Daoy (cell line): ENCODE results near the gene PAPPA2. TPM values are rescaled to one million over a fixed set of nuclear protein-coding genes. Genes with fewer than 3 reads are reported as not detected.

Experiments used
- DNase-seq: peaks from one replicate; pipeline ENCODE4 v3.0.0-alpha.2; 2015; ENCODE audit warnings: low read depth
- total RNA-seq: library from RNA; depleted of rRNA; stranded (reverse); fragments of >200 nt; shearing (Covaris generic); gene quantifications from 2 replicates; pipeline ENCODE4 v1.2.3, GENCODE V29; 2014

Gene PAPPA2
- total RNA-seq, 1 experiment from 2014 or later, result not detected

DNA sequence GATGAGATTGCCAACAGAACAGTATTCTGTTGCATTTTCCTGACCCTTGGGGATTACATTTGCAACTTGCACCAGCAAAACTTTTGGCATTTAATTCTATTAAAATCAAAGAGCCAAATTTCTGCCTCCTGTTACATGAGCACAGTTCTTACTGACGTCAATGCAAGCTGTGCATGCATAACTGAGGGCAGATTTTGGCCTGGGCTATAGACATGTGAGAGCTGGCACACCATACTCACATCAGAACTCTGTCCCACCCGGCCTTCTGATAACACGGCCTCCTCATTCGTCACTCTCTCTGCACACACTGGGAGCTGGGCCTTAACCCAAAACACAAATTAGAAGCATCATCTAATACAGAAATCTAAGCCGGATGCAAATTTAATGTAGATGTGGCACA lies 31.5 kb downstream of the PAPPA2 start:
- DNase-seq, result no peak

DNA sequence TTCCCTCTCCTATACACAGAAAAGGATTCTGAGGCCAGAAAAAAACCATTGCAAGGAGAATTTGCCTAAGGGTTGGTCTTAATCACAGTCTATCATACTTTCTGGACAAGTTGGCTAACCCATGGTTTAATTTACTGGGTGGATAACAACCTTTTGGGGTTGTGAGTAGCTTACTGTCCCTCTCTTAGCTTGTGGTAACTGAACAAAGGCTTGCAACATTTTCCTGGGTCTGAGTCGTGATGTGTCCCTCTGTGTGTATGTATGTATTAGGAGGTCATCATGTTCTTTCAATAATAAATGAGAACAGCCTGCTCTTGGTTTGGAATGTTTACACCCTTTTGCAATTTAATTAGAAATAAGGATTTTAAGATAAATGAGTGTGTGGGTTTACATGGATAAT lies 36.7 kb downstream of the PAPPA2 start:
- DNase-seq, result no peak

DNA sequence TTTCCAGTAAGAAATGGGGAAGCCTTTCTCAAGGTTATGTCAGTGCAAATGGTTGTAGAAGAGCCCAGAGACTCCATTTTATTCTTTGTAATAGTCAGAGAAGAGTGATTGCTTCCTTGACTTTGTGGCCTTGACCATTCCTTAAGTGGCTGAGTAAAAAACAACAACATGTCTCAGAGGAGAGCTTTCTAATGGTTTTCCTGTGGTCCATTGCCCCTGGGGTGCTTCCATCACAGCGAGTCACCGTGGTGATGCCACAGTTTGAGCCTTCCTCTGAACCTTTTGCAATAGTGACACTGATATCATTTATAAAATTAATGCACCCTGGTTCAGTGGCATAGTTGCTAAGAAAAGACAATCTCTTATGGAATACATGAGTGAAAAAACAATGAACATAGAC lies 38.6 kb downstream of the PAPPA2 start:
- no peak for DNase-seq

DNA sequence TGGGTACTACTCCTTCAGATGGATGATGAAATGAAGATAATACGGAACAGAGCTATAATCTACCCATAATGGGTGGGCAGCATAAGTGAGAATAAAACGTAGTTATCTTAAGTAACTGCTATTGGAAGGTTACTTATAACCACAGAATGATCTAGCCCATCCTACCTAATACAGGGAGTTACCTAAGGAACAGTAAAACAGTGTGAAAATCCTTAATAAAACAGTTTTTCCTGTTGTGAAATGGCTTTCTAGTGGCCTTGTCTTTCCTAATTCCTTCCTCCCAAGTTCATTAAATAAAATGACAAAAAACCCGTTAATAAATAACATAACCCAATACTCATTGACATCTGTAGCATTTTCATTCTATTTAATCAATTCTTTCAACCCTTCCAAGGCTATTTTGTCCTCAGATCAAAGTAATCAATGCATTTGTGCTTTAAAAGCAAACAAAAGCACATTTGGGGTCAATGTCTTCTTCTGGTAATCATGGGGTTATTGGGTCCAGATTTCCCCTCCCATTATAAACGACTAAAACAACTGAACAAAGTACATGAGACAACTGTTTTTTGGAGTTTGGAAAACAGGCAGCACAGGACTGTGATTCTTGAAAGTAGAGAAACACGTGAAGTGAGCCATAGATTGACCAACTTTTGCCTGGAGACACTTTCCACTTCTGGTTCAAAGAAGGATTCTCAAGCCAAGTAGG lies 42.0 kb downstream of the PAPPA2 start:
- DNase-seq, result no peak

DNA sequence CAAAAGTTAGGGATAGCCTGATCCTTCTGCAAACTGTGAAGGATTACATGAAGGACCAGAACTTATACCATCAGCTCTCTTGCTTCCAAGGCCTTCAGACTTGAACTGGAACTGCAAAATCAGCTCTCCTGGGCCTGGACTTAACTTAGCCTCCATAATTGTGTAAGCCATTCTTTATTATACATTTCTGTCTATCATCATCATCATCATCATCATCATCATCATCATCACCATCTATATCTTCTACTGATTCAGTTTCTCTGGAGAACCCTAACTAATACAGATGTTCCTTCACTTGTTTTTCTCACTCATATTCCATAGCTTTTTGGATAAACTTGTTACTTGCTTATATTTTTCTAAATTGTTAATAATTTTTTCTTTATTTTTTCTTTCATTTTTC lies 50.0 kb downstream of the PAPPA2 start:
- DNase-seq, result no peak

DNA sequence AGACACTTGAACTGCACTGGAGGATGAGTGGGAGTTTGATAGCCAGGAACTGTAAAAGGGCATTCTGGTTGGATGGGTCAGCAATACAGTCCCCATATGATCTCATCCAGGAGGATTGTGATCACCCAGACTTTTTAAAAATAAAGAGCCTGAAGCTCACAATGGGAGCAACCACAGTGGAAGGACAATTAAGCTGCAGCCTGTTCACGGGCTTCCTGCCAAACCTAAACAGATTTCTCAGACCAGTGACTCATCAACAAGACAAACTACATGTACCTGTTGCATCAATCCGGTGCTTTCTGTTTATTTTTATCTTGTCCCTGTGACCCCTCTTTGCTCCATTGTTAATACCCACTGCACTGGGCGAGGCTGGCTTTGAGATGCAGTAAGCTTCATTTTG lies 52.3 kb downstream of the PAPPA2 start:
- DNase-seq, result no peak

DNA sequence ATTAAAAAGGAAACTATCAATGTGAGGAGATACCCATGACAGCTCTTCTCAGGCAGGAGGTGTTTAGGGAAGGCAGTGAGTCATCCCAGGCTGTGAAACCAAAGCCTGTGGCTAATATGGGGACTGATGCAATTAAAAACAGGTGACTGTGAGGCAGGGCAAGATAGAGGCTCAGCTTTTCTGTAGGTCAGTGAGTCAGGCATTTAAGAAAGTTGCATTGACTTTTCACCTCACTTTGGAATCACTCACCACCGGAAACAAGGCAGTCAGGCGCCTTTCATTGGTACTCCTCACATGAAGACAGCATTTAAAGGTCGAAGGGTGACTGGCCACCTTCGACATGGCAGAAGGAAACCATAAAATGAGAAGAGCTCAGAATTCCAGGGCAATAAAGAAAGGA lies 54.5 kb downstream of the PAPPA2 start:
- no peak for DNase-seq

DNA sequence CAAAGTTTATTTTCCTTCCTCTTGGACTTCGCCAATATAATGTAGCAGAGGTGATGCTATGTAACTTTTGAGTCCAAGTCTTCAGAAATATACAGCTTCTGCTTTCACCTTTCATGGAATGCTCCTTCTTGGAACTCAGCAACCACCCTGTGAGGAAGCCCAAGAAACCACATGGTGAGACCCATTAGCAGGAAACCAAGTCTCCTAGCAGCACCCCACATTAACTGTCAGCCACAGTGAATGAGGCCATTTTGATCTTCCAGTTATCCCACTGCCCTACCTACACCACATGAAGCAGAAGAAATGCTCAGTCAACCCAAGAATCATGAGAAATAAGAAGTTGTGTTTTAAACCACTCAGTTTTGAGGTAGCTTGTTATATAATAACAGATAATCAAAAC lies 58.2 kb downstream of the PAPPA2 start:
- DNase-seq, result no peak

DNA sequence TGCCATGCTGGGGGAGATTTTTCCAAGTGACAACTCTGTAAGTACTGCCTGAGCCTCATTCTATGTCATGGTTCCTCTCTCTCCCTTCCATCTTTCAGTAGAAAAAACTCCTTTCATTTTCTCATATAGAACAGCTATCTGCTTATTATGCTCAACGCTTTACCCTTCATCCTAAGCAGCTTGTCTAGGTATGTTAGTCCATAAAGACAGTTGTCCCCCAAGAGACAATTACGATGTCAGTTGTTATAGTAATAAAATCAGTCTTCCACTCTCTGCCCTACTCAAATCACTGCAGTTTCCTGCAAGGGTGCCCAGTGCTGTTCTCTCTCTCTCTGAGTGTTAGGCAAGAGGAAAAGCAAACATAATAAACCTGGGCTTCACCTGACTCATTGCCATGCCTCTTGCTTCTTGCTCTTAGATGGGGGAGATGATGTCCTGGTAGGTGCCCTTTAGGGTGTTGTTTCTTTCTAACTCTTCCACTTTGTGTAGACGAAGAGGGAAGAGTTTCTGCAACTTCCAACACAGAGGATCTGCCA lies 59.4 kb downstream of the PAPPA2 start:
- no peak for DNase-seq

DNA sequence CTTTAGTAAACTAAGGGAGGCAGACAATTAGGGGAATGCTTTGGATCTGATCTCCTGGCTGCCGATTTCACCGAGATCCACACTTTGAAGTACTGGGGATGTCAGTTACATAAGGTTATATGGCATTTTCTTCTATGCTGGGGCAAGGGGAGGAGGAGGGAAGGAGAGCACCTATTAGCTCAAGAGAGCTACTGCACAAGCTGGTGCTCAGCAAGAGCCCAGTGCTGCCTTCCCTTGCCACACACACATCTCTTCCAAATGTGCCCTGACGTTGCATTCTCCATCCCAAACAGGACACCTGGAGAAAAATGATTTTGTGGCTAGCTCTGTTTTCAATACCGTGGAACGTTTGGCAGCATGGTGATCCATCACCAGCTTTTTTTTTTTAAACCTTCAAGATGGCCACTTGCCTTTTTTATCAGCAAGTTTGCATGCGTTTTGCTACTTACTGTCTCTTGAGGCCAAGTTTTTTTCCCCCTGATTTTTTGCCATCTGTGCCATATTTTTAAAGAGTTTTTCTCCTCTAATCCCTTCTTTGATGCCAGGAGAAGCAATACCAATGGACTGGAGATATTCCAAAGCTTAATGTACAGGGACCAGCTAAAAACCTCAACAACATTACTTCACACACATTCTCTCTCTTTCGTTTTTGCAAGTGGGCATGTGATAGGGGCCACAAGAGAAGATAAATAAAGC lies 66.6 kb downstream of the PAPPA2 start:
- no peak for DNase-seq

DNA sequence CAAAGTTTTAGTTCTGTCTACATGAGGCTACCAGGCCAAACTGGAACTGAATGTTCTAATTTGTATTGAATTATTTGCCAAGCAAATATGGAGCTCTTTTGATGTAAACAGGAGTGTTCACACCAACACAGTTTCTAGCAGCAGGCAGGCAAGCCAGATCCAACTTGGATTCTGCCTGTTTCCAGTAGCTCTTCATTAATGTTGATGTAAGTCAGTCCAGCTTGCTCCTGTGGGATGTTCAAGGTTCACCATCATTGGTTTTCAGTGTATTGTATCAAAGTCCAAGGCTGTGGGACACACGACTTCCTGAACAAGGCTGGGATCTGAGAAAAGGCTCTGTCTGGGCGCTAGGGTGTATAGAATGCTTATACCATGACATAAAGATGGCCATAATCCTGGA lies 68.1 kb downstream of the PAPPA2 start:
- DNase-seq, result no peak

DNA sequence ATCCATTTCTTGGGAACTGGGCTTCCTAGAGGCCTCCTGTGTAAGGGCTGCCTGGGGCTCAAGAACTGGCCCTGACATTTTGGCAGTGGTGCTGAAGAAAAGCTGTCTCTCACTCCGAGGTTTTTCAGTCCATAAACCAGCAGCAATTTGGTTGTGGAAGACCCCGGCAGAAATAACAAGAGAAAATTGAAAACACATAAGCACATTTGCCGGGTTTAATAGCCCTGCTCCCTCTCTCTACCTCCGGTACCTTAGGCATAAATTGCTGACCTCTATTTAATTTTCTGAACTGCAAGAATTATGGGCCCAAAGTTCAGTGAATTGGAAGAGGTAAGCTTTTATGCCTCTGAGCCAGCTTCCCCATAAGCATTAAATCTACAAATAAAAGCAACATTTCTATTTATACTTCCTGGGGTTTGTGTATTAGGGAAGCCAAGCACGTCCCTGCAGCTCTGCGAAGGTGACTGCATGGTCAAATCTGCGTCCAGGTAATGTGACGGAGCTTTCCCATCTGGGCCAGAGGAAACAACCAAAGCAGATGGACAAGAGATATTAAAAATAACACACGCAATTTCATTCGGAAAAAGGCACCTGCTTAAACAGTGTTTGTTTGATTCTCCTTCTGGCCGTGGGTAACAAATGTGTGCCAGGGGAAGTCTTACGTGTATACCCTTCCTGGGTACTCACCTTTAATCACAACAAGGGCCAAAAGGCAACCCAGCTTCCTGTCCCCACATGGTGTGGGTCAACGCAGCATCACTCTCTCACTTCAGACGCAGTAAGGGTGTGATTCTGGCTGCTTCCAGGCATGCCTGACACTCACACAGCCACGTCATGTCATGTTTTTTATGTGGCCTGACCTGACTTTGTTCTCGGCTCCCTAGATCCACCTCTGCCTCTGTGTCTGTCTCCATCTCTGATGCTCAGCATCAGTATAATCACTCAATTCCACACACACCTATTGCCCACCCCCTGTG lies 69.2 kb downstream of the PAPPA2 start:
- DNase-seq, result no peak

DNA sequence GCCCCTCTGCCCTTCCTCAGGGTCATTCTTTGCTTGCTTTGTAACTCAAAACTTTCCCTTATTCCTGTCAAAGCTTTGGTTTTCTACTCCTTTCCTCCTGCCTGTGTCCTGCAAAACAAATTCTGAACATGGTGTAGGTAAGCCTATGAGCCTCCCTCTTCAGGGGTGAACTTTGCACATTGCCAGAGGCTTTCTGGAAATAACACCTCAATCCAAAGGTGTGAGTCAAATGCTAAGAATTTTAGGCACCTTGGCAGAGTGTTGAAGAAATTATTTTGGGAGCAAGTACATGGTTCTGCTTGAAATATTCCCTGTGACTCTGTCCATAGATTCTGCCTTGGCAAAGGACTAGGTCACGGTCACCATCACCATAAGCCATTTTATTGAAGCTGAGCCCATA lies 70.0 kb downstream of the PAPPA2 start:
- DNase-seq, result no peak

DNA sequence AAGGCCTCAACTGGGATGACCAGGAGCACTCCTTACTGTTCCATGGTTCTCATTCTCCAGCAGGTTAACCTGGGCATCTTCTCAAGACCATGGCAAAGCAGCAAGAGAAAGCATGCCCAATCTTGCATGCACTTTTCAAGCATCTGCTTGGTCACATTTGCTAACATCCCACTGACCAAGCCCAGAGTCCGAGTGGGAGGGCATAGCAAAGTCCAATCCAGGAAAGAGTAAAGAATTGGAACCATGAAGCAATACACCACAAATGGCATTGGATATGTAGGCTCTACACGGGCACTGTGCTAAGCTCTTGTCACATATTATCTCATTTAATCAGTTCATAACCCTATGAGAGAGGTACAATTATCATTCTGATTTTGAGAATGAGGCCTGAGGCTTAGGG lies 73.6 kb downstream of the PAPPA2 start:
- no peak for DNase-seq

DNA sequence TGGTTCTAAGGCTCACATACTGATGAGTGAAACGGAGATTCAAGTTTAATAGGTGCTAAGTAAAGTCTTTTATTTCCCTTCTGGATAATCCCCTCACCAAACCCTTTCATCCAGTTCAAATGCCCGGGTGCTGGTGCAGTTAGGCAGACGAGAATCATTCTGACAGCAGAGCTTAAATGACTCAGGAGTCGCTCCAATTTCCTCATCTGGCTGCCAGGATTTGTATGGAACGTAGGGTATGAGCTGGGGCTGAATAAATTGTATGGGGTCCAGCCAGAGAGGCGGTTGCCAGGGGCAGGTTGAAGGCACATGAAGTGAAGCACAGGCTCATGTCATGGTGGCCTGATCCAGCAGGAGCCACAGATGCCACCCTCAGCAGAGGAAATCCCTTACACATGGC lies 76.0 kb downstream of the PAPPA2 start:
- DNase-seq, result no peak

DNA sequence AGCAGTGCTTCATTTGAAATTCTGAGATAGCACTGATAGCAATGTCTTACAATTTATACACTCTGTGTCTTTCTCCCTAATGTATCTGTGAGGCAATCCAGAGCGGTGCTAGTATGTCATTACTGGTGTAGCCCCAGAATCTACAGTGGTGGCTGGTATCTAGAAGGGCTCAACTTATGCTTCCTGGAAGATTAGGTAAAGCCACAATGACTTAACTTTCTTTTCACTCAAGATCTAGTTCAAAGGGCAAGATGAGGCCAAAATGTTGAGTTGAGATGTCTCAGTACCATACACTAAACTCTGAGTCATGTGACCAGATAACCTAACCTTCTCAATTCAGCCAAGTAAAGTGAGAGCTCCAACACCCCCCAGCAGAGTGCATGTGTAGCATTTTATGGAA lies 77.5 kb downstream of the PAPPA2 start:
- DNase-seq, result no peak

DNA sequence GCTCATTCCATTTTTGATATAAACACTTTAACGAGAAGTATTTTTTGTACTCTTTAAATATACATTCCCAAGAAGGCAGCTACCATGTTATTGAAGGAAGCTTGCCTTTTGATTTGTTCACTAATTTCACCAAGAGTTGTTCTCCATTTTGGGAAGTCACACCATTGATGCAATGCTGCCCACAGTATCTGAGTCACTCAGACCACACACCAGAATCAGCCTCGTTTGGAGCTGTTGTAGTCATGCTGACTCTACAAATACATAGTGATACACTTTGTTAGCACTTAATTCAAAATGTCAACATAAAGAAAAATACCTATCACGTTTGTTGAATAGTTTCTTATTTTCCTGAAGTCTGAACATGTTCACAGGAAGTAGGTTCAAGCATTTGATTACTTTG lies 78.7 kb downstream of the PAPPA2 start:
- no peak for DNase-seq

DNA sequence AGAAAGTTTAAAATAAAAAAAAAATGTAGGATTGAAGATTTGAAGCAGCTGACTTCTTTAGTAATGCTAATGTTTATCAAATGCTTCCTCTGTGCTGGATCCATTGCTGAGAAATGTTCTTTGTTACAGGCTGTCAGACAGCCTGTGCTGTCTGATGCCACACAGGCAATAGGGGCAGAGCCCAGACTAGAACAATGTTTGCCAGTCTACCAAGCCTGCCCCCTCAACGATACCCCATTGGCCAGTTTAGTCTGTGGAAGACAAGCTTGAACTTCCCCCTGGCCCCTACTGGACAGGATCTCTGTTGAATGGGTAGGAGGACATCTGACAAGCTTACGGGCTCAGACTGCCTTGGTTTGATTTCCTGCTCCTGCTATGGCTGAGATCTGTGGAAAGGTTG lies 79.4 kb downstream of the PAPPA2 start:
- no peak for DNase-seq

DNA sequence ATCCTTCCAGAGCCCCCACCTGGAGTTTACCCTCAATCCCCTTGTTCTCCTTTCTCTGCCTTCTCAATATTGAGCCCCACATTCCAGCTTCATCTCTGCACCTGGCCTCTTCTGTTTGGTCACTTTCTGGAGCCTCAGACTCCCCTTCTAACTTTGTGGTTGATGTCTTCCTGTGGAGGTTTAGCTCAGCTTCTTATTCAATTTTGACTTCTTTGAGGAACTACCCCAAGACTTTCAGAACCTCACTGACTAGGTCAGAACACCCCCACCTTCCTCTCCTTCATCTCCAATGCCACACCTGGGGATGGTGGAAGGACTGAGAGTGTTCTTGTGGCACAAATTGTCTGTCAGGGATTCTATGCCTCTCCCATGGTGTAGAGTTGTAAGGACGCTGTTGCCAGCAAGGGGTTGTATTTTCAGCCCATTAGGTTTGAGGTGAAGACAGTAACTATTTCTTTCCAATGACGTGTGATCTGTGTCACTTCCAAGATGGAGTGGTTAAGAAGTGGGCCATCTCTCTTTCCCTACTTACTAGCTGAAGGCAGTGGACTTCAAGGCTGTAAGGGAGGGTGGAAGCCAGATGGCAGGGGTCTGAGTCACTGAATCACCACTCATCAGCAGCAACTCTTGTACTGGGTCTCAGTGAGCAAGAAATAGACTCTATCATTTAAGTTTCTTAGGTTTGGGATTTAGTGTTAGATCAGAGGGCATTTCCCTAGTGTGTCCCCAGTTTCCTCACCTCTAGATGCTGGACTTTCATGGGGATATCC lies 80.6 kb downstream of the PAPPA2 start:
- DNase-seq, result no peak

DNA sequence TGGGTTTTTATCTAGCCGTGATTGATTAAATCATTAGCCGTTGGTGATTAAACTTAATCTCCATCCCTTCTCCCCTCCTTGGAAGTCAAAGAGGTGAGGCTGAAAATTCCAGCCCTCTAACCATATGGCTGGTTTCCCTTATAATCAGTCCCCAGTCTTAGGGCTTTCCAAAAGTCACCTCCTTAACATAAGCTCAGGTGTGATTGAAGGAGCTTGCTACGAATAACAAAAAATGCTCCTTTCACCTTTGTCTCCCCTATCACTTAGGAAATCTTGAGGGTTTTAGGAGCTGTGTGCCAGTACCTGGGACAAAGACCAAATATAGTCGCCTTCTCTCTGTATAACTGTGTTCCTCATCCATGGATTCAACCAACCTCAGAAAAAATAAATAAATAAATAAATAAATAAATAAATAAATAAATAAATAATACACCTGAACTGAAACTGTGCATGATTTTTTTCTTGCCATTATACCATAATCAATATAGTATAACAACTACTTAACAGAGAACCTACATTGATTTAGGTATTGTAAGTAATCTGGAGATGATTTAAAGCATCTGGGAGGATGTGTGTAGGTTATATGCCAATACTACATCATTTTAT lies 82.2 kb downstream of the PAPPA2 start:
- DNase-seq, result no peak

DNA sequence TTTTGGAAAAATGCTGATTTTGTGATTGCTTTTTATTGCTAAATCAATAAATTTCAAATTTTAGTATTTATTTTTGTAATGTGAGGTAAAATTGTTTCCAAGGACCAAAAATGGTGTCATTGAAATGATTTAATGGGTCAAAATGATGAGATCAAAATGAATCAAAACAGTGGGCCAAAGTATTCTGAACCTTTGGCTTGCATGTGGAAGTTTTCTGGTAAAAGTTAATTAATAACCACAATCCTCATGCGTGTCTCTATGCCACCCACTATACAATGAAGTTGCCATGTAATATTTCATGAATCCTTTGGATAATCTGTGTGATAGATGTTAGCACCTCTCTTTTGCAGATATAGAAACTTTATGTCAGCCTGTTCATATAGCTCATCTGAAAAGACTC lies 83.8 kb downstream of the PAPPA2 start:
- no peak for DNase-seq
